SKM-1 treated with dmso at 0.1 percent for 144 hours (cell line): ENCODE results near the gene ESRRA.

Source experiments
- DNase-seq: peaks from one replicate; lab custom pipeline; 2025; ENCODE audit not compliant: unreplicated experiment; lab: John Stamatoyannopoulos, UW

Gene ESRRA

GRCh38 chr11:64327375-64327774, 22.1 kb downstream of the ESRRA start:
- DNase-seq: no peak

- no peak for DNase-seq
These were observed 22.7 kb downstream of the ESRRA start for GRCh38 chr11:64327993-64328392.

- no peak for DNase-seq
These were observed 25.6 kb downstream of the ESRRA start for GRCh38 chr11:64330888-64331287.

GRCh38 chr11:64331569-64332371, 26.4 kb downstream of the ESRRA start:
- peak; percentile 89 for DNase-seq

GRCh38 chr11:64333556-64333955, 28.2 kb downstream of the ESRRA start:
- no peak for DNase-seq

- peak; percentile 95 for DNase-seq
These were observed 29.7 kb downstream of the ESRRA start for GRCh38 chr11:64334764-64335735.

- DNase-seq: no peak
These were observed 32.4 kb downstream of the ESRRA start for GRCh38 chr11:64337538-64338249.

- no peak for DNase-seq
These were observed 33.4 kb downstream of the ESRRA start for GRCh38 chr11:64338716-64339115.

GRCh38 chr11:64339286-64339685, 34.0 kb downstream of the ESRRA start:
- no peak for DNase-seq

GRCh38 chr11:64339754-64340408, 34.6 kb downstream of the ESRRA start, which contains the start of gene CCDC88B:
Gene CCDC88B (plus strand): TSS chr11:64340204. CDS start chr11:64340267, 63 bp downstream.
- peak; percentile 76 for DNase-seq

GRCh38 chr11:64340671-64341335, 35.5 kb downstream of the ESRRA start:
- DNase-seq: peak; percentile 65

GRCh38 chr11:64341429-64341828, 36.1 kb downstream of the ESRRA start:
- no peak for DNase-seq

GRCh38 chr11:64341851-64342791, 36.8 kb downstream of the ESRRA start:
- DNase-seq: peak; percentile 67

GRCh38 chr11:64342869-64343745, 37.8 kb downstream of the ESRRA start:
- no peak for DNase-seq

- DNase-seq: no peak
These were observed 38.6 kb downstream of the ESRRA start for GRCh38 chr11:64343767-64344559.

GRCh38 chr11:64344787-64345186, 39.5 kb downstream of the ESRRA start:
- no peak for DNase-seq

- peak; percentile 56 for DNase-seq
These were observed 42.0 kb downstream of the ESRRA start for GRCh38 chr11:64347193-64347867.
